HG03571 (cell line): Measurements from ENCODE around the gene TSPAN14.
A peak's percentile ranks its signal among the peaks of the same experiment; 100 is the strongest.
"Not testable (repeated sequence)": the region's sequence is repeated elsewhere in the genome, so short reads cannot be mapped to it uniquely, and the experiment has no call there.

Source experiments
- ATAC-seq: cut with Tn5 transposase; IDR thresholded peaks from one replicate; pipeline ENCODE4 v1.9.1; 2021; ENCODE audit not compliant: unreplicated experiment

Gene TSPAN14

GRCh38 chr10:80468002-80468401 lies 13.9 kb downstream of the TSPAN14 start:
- no peak for ATAC-seq

GRCh38 chr10:80468806-80469421 lies 14.8 kb downstream of the TSPAN14 start:
- no peak for ATAC-seq

DNA sequence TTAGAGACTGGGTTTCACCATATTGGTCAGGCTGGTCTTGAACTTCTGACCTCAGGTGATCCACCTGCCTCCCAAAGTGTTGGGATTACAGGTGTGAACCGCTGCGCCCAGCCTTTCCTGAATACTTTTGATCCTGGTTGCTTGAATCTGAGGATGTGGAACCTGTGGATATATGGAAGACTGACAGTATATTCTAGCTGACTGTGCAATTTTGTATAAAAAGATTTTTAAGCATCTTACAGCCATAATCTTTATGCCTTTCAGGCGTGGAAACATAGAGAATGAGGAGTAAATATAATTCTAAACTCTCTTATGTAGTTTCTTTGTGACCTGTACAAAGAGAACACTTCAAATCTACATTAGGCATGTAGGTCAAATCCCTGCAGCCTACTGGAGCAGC lies 16.2 kb downstream of the TSPAN14 start:
- ATAC-seq = no peak

DNA sequence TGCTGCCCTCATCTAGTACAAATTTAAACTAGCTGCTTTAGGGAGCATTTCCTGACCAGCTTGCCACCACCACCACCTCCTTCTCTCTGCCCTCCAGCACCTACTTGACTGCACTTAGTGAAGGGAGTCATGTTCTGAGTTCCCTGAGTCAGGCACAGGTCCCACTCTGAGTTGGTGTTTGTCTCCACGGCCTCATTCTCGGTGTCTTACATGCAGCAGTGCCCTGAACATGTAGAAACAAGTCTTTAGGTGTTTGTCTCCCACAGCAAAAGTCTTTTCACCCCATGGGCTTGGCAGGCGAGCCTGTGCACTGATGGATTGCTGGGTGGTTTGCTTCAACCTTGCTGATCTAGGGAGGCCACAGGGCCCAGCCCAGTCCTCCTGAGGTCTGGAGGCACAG lies 16.9 kb downstream of the TSPAN14 start:
- no peak for ATAC-seq

DNA sequence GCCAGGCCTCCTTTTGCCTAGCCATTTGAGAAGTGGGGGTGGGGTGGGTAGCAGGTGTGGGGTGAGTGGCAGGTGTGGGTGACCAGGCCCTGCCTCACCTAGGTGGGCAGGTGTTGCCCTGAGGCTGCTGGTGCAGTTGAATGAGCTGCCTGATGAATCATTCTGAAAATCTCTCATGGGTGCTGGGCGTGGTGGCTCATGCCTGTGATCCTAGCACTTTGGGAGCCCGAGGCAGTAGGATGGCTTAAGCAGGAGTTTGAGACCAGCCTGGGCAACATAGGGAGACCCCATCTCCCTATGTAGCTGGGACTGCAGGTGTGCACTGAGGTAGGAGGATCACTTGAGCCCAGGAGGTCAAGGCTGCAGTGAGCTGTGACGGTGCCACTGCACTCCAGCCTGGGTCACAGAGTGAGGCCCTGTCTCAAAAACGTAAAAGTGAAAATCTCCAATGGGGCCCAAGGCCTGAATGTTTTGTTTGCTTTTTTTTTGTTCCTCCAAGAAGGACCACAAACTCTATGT lies 17.7 kb downstream of the TSPAN14 start:
- peak; percentile 50 for ATAC-seq

DNA sequence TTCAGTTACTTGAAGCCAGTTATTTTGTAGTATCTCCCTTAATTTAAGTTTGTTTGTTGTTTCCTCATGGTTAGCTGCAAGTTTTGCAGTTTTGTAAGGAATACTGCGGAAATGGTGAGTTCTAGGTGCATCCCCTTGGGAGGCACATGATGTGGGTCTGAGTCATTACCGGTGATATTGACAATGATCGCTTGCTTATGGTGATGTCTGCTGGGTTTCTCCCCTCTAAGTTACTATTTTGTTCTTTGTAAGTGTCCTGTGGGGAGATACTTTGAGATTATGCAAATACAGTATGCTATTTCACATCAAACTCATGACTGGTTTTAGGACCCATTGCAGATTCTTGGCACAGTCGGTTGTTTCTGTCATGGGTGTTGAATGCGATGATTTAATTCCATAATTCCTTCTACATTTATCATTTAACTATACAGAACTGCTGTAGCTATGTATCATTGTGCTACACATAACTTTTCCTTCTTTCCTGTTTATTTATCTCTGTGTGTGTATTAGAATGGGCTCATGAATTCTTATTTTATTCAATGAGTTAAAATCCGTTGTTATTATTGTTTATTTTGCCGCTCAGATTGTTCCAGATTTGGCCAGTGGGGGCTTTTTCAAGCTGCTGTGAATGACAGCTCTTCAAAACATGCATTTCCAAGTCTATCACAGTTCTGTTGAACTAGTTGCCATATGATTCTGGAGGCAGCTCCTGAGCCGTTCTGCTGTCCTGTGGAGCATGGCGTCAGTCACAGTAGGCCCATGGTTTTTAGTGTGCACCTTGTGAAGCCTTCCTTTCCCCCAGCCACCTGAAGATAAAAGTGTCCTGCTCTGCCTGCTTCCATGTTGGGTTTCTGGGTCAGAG lies 18.4 kb downstream of the TSPAN14 start:
- ATAC-seq = peak; percentile 90

GRCh38 chr10:80473096-80473657 lies 19.1 kb downstream of the TSPAN14 start:
- ATAC-seq = no peak

DNA sequence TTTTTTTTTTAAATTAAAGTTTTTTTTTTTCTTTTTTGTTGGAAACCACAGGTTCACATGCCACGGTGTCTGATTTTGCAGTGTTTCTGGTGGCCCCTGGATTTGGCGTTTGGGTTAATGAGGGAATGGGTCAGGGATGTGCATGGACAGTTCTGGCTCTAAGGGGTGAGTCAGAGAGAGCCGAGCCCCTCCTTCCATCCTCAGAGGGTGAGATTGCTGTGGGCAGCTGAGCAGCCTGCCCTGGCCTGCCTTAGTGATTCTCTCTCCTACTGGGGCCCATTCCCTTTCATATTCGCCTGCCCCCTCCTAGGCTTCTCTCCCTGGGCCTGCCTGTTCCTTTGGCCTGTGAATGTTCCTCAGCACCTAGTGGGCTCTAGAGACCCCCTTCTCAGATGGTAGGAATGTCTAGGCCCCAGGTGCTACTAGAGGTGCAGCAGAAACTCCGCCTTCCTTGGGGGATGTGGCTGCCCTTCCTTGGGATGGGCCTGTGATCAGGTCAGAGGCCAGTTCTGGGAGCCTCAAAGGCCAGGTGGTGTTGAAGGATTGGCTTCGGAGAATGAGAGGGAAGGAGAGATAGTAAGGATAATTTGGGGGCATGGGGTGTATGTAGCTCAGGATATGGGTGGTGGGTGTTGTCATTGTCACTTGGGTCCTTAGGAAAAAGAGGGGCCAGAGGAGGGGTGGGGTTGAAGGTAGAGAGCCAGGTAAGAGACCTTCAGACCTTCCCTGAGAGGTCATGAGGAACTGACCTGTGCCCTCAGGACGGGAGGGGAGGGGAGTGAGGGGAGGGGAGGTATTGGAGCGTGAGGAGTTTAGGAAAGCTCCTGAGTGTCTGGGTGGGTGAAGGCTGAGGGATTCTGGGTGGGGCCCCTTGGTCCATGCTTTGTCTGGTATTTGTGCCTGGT lies 19.8 kb downstream of the TSPAN14 start:
- ATAC-seq = no peak

GRCh38 chr10:80474597-80474910 lies 20.4 kb downstream of the TSPAN14 start:
- no peak for ATAC-seq

DNA sequence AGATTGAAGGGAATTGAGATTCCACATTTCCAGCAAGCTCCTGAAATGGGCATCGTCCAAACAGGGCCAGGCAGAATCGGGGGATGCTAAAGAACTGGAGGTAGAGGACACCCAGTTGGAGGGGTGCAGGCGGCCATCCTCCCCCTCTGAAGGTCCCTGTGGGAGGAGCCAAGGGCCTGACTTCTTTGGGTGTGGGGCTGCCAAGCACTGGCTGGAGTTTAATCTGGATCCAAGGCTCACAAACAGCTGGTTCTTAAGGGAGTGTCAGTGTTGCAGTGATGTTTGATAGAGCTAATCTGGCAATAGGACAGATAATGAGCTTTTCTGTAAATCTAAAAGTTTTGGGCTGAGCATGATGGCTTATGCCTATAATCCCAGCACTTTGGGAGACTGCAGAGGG lies 20.8 kb downstream of the TSPAN14 start:
- ATAC-seq = no peak

DNA sequence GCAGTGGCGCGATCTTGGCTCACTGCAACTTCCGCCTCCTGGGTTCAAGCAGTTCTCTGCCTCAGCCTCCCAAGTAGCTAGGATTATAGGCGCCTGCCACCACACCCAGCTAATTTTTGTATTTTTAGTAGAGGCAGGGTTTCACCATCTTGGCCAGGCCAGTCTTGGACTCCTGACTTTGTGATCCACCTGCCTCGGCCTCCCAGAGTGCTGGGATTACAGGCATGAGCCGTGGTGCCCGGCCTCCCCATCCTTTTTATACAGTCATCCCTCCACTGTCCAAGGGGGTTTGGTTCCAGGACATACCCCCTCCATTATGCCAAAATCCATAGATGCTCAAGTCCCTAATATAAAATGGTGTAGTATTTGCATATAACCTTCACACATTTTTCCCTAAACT lies 21.5 kb downstream of the TSPAN14 start:
- ATAC-seq = not testable (repeated sequence)

- ATAC-seq = no peak
Observed at GRCh38 chr10:80476685-80477084, 22.6 kb downstream of the TSPAN14 start.

DNA sequence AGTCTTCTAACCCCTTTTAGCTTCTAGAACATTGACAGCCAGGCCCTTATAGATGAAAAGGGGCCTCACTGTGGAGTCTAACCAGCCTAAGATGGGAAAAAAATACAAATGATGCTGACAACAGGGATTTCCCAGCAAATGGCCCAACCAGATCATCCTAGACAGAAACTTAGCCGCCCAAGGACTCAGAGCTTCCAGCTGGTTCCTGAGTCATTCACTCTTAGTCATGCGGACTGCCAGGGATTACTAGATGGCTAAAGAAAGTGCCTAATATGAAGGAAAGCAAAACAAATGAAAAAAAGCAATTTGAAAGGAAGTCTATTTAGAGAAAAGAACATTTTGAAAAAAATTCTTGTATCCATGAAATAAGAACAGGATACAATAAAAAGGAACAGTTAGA lies 23.7 kb downstream of the TSPAN14 start:
- ATAC-seq = no peak

DNA sequence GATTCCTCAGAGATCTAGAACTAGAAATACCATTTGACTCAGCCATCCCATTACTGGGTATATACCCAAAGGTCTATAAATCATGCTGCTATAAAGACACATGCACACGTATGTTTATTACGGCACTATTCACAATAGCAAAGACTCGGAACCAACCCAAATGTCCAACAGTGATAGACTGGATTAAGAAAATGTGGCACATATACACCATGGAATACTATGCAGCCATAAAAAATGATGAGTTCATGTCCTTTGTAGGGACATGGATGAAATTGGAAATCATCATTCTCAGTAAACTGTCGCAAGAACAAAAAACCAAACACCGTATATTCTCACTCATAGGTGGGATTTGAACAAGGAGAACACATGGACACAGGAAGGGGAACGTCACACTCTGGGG lies 26.3 kb downstream of the TSPAN14 start:
- not testable (repeated sequence) for ATAC-seq

DNA sequence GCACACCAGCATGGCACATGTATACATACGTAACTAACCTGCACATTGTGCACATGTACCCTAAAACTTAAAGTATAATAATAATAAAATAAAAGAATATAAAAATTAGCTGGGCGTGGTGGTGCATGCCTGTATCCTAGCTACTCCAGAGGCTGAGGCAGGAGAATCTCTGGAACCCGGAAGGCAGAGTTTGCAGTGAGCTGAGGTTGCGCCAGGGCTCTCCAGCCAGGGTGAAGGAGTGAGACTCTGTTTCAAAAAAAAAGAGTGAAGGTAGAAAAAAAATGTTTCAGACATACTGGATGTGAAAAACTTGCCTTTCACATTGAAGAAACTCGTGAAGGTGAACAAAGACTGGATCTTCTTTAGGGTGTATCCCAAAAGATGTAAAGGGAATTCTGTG lies 26.7 kb downstream of the TSPAN14 start:
- ATAC-seq = no peak

GRCh38 chr10:80484243-80484642 lies 30.1 kb downstream of the TSPAN14 start:
- no peak for ATAC-seq

DNA sequence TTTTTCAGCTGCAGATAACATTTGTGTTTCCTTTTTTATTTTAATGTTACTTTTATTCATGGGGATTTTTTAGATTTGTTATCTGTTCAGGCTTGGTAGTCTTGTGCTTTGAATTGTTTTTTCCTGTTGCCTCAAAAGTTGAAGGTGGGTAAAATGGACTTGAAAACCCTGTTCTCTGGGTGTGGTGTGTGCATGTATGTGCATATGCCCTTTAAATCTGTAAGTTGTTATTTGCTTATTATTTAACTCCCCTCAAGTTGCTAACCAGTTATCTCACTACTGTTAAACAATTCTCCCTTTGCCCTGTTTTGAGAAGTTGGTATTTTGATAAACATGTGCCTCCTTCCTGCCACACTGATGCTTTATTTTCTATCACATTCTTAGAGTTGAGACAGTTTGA lies 30.6 kb downstream of the TSPAN14 start:
- no peak for ATAC-seq

DNA sequence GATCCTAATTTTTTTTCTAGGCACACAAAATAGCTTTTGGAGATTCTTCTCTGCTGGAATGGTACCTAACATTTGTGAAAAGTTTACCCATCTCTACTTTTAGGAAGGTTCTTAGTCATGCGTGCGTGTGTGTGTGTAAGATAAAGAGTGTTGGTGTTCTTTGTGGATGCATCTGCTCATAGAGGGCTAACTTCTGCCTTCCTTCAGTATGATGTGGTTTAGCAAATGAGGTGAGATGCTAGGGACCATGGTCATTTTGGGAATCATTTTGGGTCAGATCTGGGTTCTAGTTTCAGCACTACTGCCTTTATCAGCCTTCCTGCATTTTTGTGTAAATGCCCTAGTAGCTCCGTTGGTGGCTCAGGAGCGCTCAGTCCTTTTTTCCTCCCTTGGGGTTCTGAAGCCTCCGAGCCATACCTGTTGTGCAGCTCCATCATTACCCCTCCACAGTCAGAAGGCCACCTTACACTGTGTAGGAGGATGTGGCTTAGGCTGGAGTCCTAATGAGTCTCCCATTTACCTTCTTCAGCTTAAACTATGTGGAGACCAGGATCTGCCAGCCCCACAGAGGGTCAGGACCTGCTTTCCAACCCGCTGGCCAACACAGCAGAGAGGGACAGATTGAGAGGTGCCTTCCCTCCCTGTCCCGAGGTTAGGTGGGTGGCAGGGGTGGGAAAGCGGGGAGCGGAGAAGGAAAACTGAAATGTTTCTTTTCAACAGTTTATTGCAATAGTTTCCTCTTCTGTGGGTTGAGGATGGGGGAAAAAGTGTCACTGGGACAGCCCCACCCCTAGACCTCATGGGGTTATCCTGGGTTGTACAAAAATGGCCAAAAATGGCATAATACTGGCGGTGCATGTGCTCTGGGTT lies 31.2 kb downstream of the TSPAN14 start:
- ATAC-seq = no peak

DNA sequence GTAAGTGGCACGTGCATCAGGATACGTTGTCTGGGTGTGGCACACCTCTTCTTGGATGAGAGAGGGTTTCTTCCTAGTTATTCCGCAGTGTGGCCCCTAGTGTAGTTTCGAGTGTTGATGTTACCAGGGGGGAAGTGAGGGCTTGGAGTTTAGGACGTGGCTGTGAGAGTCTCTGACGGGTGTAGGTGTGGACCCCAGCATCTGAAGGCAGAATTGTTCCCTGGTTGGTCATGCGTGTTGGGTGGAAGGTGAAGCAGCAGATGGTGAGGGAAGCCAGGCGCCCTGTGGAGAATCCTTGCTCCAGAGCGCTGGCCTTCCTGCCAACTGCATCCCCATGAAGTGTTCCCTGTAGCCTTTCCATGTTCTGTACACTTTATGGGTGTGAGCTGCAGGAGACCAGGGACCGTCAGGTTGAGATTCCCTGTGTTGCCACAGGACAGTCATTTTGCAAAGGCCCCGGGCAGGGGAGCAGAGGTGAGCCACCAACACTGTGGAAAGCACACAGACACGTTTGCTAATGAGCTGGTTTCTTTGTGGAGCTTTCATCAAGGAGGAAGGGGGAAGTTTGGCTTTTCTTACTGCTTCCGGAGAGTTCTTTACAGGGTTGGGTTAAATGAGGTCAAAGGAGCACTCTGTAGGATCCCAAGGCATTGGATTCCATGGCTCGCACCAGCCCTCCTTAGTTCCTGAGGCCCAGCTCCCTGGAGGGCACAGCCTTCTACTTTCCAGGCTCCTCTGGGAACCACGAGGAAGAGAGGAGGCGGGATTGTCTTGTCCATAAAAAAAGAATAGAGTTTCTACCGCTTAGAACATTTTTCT lies 32.0 kb downstream of the TSPAN14 start:
- no peak for ATAC-seq
